Breast epithelium (tissue), 4 donors: ENCODE results near the gene MCHR2. TPM values are rescaled to one million over a fixed set of nuclear protein-coding genes. Genes with fewer than 3 reads are reported as not detected.

Source experiments
- DNase-seq, 2 donors: peaks; one replicate each; pipeline ENCODE4 v3.0.0-alpha.2; 2019; ENCODE audit warnings: low spot score in 2 of 2
- H3K27ac ChIP-seq, 2 donors: fragments of 200-600 bp; sonication (generic) in 1 of 2; one replicate each; pipeline ENCODE4 v1.5.1; 2016 to 2019; ENCODE audit warnings: mild to moderate bottlenecking in 1 of 2
- H3K27me3 ChIP-seq, 2 donors: fragments of 200-600 bp; sonication (generic) in 1 of 2; one replicate each; pipeline versions ENCODE4 v1.5.1 to v1.6.0; 2017 to 2019; ENCODE audit warnings: control low read depth in 1 of 2, mild to moderate bottlenecking in 1 of 2
- H3K36me3 ChIP-seq: fragments of 200-600 bp; one replicate; pipeline ENCODE4 v1.5.1; 2019
- H3K4me1 ChIP-seq, 2 donors: fragments of 200-600 bp; sonication (generic); one replicate each; pipeline ENCODE4 v1.5.1; 2016 to 2019; ENCODE audit warnings: control low read depth in 1 of 2
- H3K4me3 ChIP-seq, 3 donors: fragments of 200-600 bp; sonication (generic); 1 replicate in 2 of 3; 2 replicates in 1 of 3; pipeline ENCODE4 v1.5.1; 2016 to 2019; ENCODE audit warnings: mild to moderate bottlenecking in 3 of 3, moderate library complexity in 2 of 3
- H3K9me3 ChIP-seq, 2 donors: fragments of 200-600 bp; sonication (generic) in 1 of 2; one replicate each; pipeline ENCODE4 v1.5.1; 2016 to 2019; ENCODE audit warnings: control low read depth in 1 of 2
- POLR2A ChIP-seq: fragments of 450-650 bp; IDR thresholded peaks from one replicate; pipeline ENCODE4 v1.6.1; 2016; ENCODE audit warnings: antibody characterized with exemption, mild to moderate bottlenecking, moderate library complexity
- POLR2AphosphoS5 ChIP-seq, 3 donors: sonication (generic); formaldehyde crosslinking; IDR thresholded peaks; one replicate each; pipeline ENCODE4 v1.6.1; 2017; ENCODE audit warnings: antibody characterized with exemption in 3 of 3
- intact Hi-C: fragments of 100-400 bp; cut with DNase I; formaldehyde crosslinking; loops from one replicate; pipeline ENCODE4 v1.15.1; 2023; ENCODE audit warnings: low total_unique reads
- total RNA-seq, 3 donors: library from RNA; depleted of rRNA; stranded (reverse); fragments of >200 nt; gene quantifications; one replicate each; pipeline ENCODE4 v1.1.0, GENCODE V29; 2016
- TF ChIP-seq, protein P1 (sequence below), 3 donors: fragments of 450-650 bp; IDR thresholded peaks; one replicate each; pipeline ENCODE4 v1.5.1; 2016 to 2017; ENCODE audit warnings: antibody characterized with exemption in 3 of 3, mild to moderate bottlenecking in 3 of 3, moderate library complexity in 3 of 3

MCHR2 gene
- total RNA-seq, 3 donors from 2014 or later, result not detected

DNA sequence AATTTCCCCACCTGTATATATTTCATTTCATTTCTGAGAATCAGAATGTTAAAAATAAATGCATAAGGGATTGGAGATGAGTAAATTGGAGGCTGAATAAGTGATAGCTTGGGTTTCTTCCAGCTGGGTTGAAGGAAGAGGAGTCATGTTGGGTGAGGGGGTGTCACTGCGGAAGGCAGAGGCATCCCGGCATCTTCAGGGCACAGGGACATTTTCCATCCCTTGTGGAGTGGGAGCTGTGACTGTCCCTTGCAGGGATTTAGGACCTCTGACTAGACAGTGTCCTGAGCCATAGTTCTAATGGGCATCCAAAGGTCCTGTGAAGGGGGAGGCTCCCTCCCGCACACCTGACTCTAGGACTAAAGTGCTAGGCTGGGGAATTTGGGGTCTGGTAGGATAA is 2.1 kb downstream of the MCHR2 start:
- Histone ChIP-seq H3K36me3 (no peaks in the 10 kb centered on the region), H3K9me3 (no peaks in the 10 kb centered on the region), H3K4me3 (no peak overlapping the region), H3K4me1 (no peaks in the 10 kb centered on the region), H3K27me3 (peaks cover 0 to 18% of the 10 kb centered on the region in 2 donors), H3K27ac (no peak overlapping the region)
- intact Hi-C loops, result no loop called here
- TF ChIP-seq, protein P1, sequence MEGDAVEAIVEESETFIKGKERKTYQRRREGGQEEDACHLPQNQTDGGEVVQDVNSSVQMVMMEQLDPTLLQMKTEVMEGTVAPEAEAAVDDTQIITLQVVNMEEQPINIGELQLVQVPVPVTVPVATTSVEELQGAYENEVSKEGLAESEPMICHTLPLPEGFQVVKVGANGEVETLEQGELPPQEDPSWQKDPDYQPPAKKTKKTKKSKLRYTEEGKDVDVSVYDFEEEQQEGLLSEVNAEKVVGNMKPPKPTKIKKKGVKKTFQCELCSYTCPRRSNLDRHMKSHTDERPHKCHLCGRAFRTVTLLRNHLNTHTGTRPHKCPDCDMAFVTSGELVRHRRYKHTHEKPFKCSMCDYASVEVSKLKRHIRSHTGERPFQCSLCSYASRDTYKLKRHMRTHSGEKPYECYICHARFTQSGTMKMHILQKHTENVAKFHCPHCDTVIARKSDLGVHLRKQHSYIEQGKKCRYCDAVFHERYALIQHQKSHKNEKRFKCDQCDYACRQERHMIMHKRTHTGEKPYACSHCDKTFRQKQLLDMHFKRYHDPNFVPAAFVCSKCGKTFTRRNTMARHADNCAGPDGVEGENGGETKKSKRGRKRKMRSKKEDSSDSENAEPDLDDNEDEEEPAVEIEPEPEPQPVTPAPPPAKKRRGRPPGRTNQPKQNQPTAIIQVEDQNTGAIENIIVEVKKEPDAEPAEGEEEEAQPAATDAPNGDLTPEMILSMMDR (IDR thresholded peaks at IDR 0.05), result no peak
- TF ChIP-seq POLR2A (no peak), POLR2AphosphoS5 (IDR thresholded peaks at IDR 0.05) (no peak)
- no peak for DNase-seq

DNA sequence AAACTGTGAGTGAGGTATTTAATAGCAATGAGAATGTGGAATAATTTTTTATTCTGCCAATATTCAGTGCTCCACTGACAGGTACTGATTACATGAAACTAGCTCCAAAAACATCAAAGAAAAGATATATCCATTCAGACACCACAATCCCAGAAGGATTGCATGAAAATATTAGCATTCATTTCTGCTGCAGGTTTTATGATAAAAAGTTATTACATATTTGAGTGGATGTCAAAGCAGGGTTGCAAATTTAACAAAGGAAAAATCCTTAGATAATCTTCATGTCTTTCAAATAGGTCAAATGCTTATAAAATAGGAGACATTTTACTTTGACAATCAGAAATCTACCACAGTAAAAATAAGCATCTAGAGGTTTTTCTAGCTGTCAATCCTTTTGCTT is 13.3 kb downstream of the MCHR2 start:
- TF ChIP-seq POLR2A (no peak), POLR2AphosphoS5 (IDR thresholded peaks at IDR 0.05) (no peak)
- TF ChIP-seq, protein P1 (IDR thresholded peaks at IDR 0.05), result no peak
- Histone ChIP-seq H3K4me3 (no peak overlapping the region), H3K4me1 (no peaks in the 10 kb centered on the region), H3K27ac (no peak overlapping the region), H3K9me3 (no peaks in the 10 kb centered on the region), H3K27me3 (no peaks in the 10 kb centered on the region), H3K36me3 (no peaks in the 10 kb centered on the region)
- no peak for DNase-seq
- intact Hi-C loops, result no loop called here

DNA sequence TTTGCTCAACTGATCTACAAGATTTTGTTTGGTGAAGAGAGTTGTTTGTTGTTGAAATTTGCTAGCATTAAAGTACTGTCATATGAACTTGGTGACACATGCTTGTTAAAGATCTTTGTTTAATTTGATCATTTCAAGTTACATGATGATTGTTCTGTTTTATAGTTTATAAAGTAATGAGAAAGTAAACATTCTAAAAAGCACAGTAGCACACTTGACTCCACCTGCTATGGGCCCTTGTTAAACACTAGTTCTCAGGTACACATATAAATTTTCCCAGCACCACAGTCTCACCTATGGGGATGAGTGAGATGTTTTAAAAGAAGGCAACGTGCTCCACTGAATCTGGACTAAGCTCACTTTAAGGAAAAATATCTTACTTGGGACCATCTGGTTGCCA is 14.1 kb downstream of the MCHR2 start:
- TF ChIP-seq, protein P1 (IDR thresholded peaks at IDR 0.05), result no peak
- no peak for TF ChIP-seq POLR2A
- TF ChIP-seq POLR2AphosphoS5 (IDR thresholded peaks at IDR 0.05), result no peak
- intact Hi-C loops, result no loop called here
- Histone ChIP-seq H3K36me3 (no peaks in the 10 kb centered on the region), H3K4me3 (no peak overlapping the region), H3K4me1 (no peaks in the 10 kb centered on the region), H3K27me3 (no peaks in the 10 kb centered on the region), H3K27ac (no peak overlapping the region), H3K9me3 (no peaks in the 10 kb centered on the region)
- no peak for DNase-seq

DNA sequence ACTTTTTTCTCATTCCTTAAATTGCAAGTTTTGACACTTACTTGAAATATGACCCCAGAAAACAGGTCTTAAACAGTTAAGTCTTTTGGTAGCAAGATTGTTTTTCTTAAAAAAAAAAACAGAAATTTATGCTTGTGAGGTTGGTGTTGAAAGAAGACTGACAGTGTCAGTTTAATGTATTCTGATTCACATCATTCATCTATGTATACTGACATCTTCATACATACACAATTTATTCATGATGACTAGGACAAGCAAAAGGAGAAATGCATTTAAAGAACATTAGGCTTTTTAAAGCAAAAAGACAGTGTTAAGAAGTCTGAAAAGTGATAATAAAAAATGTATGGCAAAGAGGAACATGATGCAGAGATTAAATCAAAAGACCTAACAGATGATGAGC is 27.0 kb downstream of the MCHR2 start:
- Histone ChIP-seq H3K4me1 (no peaks in the 10 kb centered on the region), H3K27me3 (no peaks in the 10 kb centered on the region), H3K9me3 (peaks cover 0 to under 1% of the 10 kb centered on the region in 2 donors), H3K4me3 (no peak overlapping the region), H3K27ac (no peak overlapping the region), H3K36me3 (no peaks in the 10 kb centered on the region)
- TF ChIP-seq POLR2AphosphoS5 (IDR thresholded peaks at IDR 0.05) (no peak), POLR2A (no peak)
- TF ChIP-seq, protein P1 (IDR thresholded peaks at IDR 0.05), result no peak
- intact Hi-C loops, result no loop called here
- DNase-seq, result no peak

DNA sequence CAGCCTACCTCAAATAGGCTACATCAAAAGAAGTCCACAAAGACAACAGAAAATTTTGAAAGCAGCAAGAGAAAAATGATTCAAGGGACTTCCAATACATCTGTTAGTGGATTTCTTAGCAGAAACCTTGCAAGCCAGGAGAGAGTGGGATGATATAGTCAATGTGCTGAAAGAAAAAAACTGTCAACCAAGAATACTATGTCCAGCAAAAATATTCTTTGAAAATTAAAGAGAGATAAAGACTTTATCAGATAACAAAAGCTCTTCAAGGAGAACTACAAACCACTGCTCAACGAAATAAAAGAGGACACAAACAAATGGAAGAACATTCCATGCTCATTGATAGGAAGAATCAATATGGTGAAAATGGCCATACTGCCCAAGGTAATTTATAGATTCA is 34.0 kb downstream of the MCHR2 start:
- no peaks in the 10 kb centered on the region for H3K4me1 ChIP-seq
- intact Hi-C loops, result no loop called here
- peaks cover 10 to 30% of the 10 kb centered on the region in 2 donors for H3K9me3 ChIP-seq
- no peaks in the 10 kb centered on the region for H3K36me3 ChIP-seq
- no peak for DNase-seq
- H3K27me3 ChIP-seq, result no peaks in the 10 kb centered on the region
- TF ChIP-seq POLR2AphosphoS5 (IDR thresholded peaks at IDR 0.05) (no peak), POLR2A (no peak)
- TF ChIP-seq, protein P1 (IDR thresholded peaks at IDR 0.05), result no peak
- no peak overlapping the region for H3K4me3 ChIP-seq
- H3K27ac ChIP-seq, result no peak overlapping the region
